HG03378 (cell line): Measurements from ENCODE around the gene BECN2.
"Not testable (repeated sequence)": the region's sequence is repeated elsewhere in the genome, so short reads cannot be mapped to it uniquely, and the experiment has no call there.

Experiments
- ATAC-seq: cut with Tn5 transposase; IDR thresholded peaks from one replicate; pipeline ENCODE4 v1.9.1; 2021; ENCODE audit warnings: mild to moderate bottlenecking, moderate library complexity; ENCODE audit not compliant: unreplicated experiment

Gene BECN2

GRCh38 chr1:241979071-241979470 lies 21.5 kb downstream of the BECN2 start:
- ATAC-seq = no peak

- ATAC-seq = no peak
These were observed 22.4 kb downstream of the BECN2 start for GRCh38 chr1:241979926-241980325.

- peak; percentile 78 for ATAC-seq
These were observed 28.2 kb downstream of the BECN2 start for GRCh38 chr1:241985787-241986186.

- ATAC-seq = not testable (repeated sequence)
These were observed 30.9 kb downstream of the BECN2 start for GRCh38 chr1:241988389-241988930.

GRCh38 chr1:241990040-241990439 lies 32.5 kb downstream of the BECN2 start:
- ATAC-seq = no peak

GRCh38 chr1:241992734-241993133 lies 35.2 kb downstream of the BECN2 start:
- no peak for ATAC-seq

- no peak for ATAC-seq
These were observed 36.6 kb downstream of the BECN2 start for GRCh38 chr1:241994171-241994570.

- ATAC-seq = no peak
These were observed 39.9 kb downstream of the BECN2 start for GRCh38 chr1:241997401-241997998.

GRCh38 chr1:241998412-241998921 lies 40.9 kb downstream of the BECN2 start:
- peak; percentile 82 for ATAC-seq

GRCh38 chr1:241999026-241999425 lies 41.5 kb downstream of the BECN2 start, which contains the start of gene MAP1LC3C:
MAP1LC3C (minus strand) TSS chr1:241999098; CDS start chr1:241999008, 90 bp downstream.
- no peak for ATAC-seq

GRCh38 chr1:242000434-242000833 lies 42.9 kb downstream of the BECN2 start:
- ATAC-seq = no peak

- no peak for ATAC-seq
These were observed 44.5 kb downstream of the BECN2 start for GRCh38 chr1:242002072-242002471.

GRCh38 chr1:242002510-242002909 lies 44.9 kb downstream of the BECN2 start:
- no peak for ATAC-seq

GRCh38 chr1:242004751-242005495 lies 47.4 kb downstream of the BECN2 start:
- no peak for ATAC-seq

- no peak for ATAC-seq
These were observed 48.4 kb downstream of the BECN2 start for GRCh38 chr1:242005866-242006535.

- ATAC-seq = no peak
These were observed 49.4 kb downstream of the BECN2 start for GRCh38 chr1:242006976-242007375.
